ENCODE measurements around the gene ZNF587B. TPM values are rescaled to one million over a fixed set of nuclear protein-coding genes. Genes with fewer than 3 reads are reported as not detected.
A peak's percentile ranks its signal among the peaks of the same experiment; 100 is the strongest.

ZNF587B gene
- total and polyA plus RNA-seq, 2 donors (not counting 1 experiment from before 2014, with no cell fraction given) = 6.5 to 12.4 TPM

- no peaks in the 10 kb centered on the region for H3K9me3 ChIP-seq (ENCODE audit: control insufficient read depth, insufficient read depth, low read depth, low read length)
- no peaks in the 10 kb centered on the region for H4K20me1 ChIP-seq (ENCODE audit: control insufficient read depth, extremely low read depth, insufficient read depth, low read length)
- DNase-seq (ENCODE audit: low read depth in 2 of 2) = no peak
- H3K79me2 ChIP-seq (ENCODE audit: control insufficient read depth, insufficient read depth, low read length) = no peaks in the 10 kb centered on the region
- no peak overlapping the region for H3K27ac ChIP-seq (ENCODE audit: insufficient read depth, low read length)
- H2AFZ ChIP-seq (ENCODE audit: low read length) = no peak overlapping the region
- no peak for TF ChIP-seq EZH2 (IDR thresholded peaks at IDR 0.05; ENCODE audit: low read length, missing control alignments)
- TF ChIP-seq CTCF (conservative IDR thresholded peaks at IDR 0.05 in 1 of 2, IDR thresholded peaks at IDR 0.05 in 1 of 2; ENCODE audit: low read depth in 1 of 2, low read length in 2 of 2) = no peak
- no peak overlapping the region for H3K9ac ChIP-seq (ENCODE audit: insufficient read depth, low read length)
- H3K27me3 ChIP-seq (ENCODE audit: control insufficient read depth, insufficient read depth, low read length) = no peaks in the 10 kb centered on the region
- H3K4me1 ChIP-seq (ENCODE audit: control insufficient read depth, extremely low read depth, insufficient read depth, low read length) = no peaks in the 10 kb centered on the region
- H3K4me2 ChIP-seq (ENCODE audit: extremely low read depth, insufficient read depth, low read length) = no peak overlapping the region
- no peaks in the 10 kb centered on the region for H3K36me3 ChIP-seq (ENCODE audit: control insufficient read depth, insufficient read depth, low read length)
- no peak overlapping the region for H3K4me3 ChIP-seq (replicated peaks in 1 of 4; ENCODE audit: control extremely low read depth in 1 of 4, insufficient read depth in 1 of 4, low read depth in 3 of 4, low read length in 4 of 4)
These were observed 27.8 kb upstream of the ZNF587B start for GRCh38 chr19:57802269-57802668.

GRCh38 chr19:57803265-57803593 is 26.9 kb upstream of the ZNF587B start:
- Histone ChIP-seq H3K4me3 (replicated peaks in 1 of 4; ENCODE audit: control extremely low read depth in 1 of 4, insufficient read depth in 1 of 4, low read depth in 3 of 4, low read length in 4 of 4) (peak overlapping the region; percentile 65 to 81 (median 70)), H3K4me2 (ENCODE audit: extremely low read depth, insufficient read depth, low read length) (peak overlapping the region; percentile 96), H3K27me3 (ENCODE audit: control insufficient read depth, insufficient read depth, low read length) (no peaks in the 10 kb centered on the region), H3K9ac (ENCODE audit: insufficient read depth, low read length) (peak overlapping the region; percentile 53), H4K20me1 (ENCODE audit: control insufficient read depth, extremely low read depth, insufficient read depth, low read length) (no peaks in the 10 kb centered on the region), H3K36me3 (ENCODE audit: control insufficient read depth, insufficient read depth, low read length) (no peaks in the 10 kb centered on the region), H3K9me3 (ENCODE audit: control insufficient read depth, insufficient read depth, low read depth, low read length) (no peaks in the 10 kb centered on the region), H3K4me1 (ENCODE audit: control insufficient read depth, extremely low read depth, insufficient read depth, low read length) (no peaks in the 10 kb centered on the region), H3K79me2 (ENCODE audit: control insufficient read depth, insufficient read depth, low read length) (no peaks in the 10 kb centered on the region), H3K27ac (ENCODE audit: insufficient read depth, low read length) (peak overlapping the region; percentile 85), H2AFZ (ENCODE audit: low read length) (no peak overlapping the region)
- DNase-seq (ENCODE audit: low read depth in 2 of 2) = no peak
- TF ChIP-seq EZH2 (IDR thresholded peaks at IDR 0.05; ENCODE audit: low read length, missing control alignments) = no peak
- no peak for TF ChIP-seq CTCF (conservative IDR thresholded peaks at IDR 0.05 in 1 of 2, IDR thresholded peaks at IDR 0.05 in 1 of 2; ENCODE audit: low read depth in 1 of 2, low read length in 2 of 2)

GRCh38 chr19:57803594-57804325 is 26.3 kb upstream of the ZNF587B start:
- DNase-seq (ENCODE audit: low read depth in 2 of 2) = peak; percentile 58 to 99
- no peaks in the 10 kb centered on the region for H3K4me1 ChIP-seq (ENCODE audit: control insufficient read depth, extremely low read depth, insufficient read depth, low read length)
- no peaks in the 10 kb centered on the region for H4K20me1 ChIP-seq (ENCODE audit: control insufficient read depth, extremely low read depth, insufficient read depth, low read length)
- no peaks in the 10 kb centered on the region for H3K79me2 ChIP-seq (ENCODE audit: control insufficient read depth, insufficient read depth, low read length)
- H3K9me3 ChIP-seq (ENCODE audit: control insufficient read depth, insufficient read depth, low read depth, low read length) = no peaks in the 10 kb centered on the region
- H3K4me2 ChIP-seq (ENCODE audit: extremely low read depth, insufficient read depth, low read length) = peak overlapping the region; percentile 96
- no peak for TF ChIP-seq CTCF (conservative IDR thresholded peaks at IDR 0.05 in 1 of 2, IDR thresholded peaks at IDR 0.05 in 1 of 2; ENCODE audit: low read depth in 1 of 2, low read length in 2 of 2)
- no peak for TF ChIP-seq EZH2 (IDR thresholded peaks at IDR 0.05; ENCODE audit: low read length, missing control alignments)
- no peaks in the 10 kb centered on the region for H3K36me3 ChIP-seq (ENCODE audit: control insufficient read depth, insufficient read depth, low read length)
- H3K4me3 ChIP-seq (replicated peaks in 1 of 4; ENCODE audit: control extremely low read depth in 1 of 4, insufficient read depth in 1 of 4, low read depth in 3 of 4, low read length in 4 of 4) = peak overlapping the region; percentile 65 to 81 (median 70)
- H2AFZ ChIP-seq (ENCODE audit: low read length) = peak overlapping the region; percentile 73
- peak overlapping the region; percentile 85 for H3K27ac ChIP-seq (ENCODE audit: insufficient read depth, low read length)
- no peaks in the 10 kb centered on the region for H3K27me3 ChIP-seq (ENCODE audit: control insufficient read depth, insufficient read depth, low read length)
- H3K9ac ChIP-seq (ENCODE audit: insufficient read depth, low read length) = peak overlapping the region; percentile 53
